ENCODE results near the gene ACTN2.

ACTN2 gene

DNA sequence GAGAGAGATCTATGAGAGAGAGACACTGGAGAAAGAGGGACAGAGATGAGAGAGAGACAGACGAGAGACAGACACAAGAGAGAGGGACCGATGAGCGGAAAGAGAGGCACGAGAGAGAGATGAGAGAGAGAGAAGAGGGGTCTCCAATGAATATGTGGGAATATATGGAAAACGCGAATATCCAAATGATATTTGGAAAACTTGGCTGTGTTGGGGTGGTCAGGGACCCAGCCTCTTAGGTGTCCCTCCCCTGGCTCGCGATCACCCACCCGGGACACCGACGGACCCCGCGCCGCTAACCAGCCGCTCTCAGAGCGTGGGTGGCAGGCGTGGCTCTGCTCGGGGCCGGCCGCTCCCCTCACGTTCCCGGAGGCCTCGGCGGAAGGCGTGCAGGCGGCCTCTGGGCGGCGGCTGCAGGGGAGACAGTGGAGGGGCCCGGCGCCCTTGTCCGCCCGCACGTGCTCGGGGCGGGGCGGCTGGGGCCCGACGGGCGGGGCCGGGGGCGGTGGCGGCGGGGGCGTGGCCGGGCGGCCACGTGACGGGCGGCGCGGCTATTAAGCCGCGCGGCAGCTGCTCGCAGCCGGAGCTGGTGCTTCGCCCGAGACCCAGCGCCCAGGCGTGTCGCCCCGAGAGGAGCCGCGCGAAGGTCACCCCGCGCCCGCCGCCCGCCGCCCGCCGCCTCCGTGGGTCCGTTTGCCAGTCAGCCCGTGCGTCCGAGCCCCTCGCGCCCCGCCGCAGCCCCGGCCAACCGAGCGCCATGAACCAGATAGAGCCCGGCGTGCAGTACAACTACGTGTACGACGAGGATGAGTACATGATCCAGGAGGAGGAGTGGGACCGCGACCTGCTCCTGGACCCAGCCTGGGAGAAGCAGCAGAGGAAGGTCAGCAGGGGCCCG, at the start of gene ACTN2 (continued):
- no peak for TF ChIP-seq ZNF571 (tag by site-specific recombination; IDR thresholded peaks at IDR 0.05)
- TF ChIP-seq ZNF37A (tag by site-specific recombination; IDR thresholded peaks at IDR 0.05), result no peak
- no peak for TF ChIP-seq ZNF664 (tag by site-specific recombination; IDR thresholded peaks at IDR 0.05)
- no peak for TF ChIP-seq OSR2 (tag by site-specific recombination; IDR thresholded peaks at IDR 0.05)
- no peak for TF ChIP-seq ZNF514 (tag by site-specific recombination; IDR thresholded peaks at IDR 0.05)
- TF ChIP-seq, protein P1, sequence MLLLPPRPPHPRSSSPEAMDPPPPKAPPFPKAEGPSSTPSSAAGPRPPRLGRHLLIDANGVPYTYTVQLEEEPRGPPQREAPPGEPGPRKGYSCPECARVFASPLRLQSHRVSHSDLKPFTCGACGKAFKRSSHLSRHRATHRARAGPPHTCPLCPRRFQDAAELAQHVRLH (tag by site-specific recombination; IDR thresholded peaks at IDR 0.05), result peak; percentile 8; the same call in 1 of the 2 replicates
- peak; percentile 70 for TF ChIP-seq ZXDB (tag by site-specific recombination; IDR thresholded peaks at IDR 0.05)
- no peak for TF ChIP-seq ZNF621 (tag by site-specific recombination; IDR thresholded peaks at IDR 0.05)
- no peak for TF ChIP-seq ZNF302 (tag by site-specific recombination; IDR thresholded peaks at IDR 0.05; ENCODE audit: low read depth)
- no peak; the same call in 1 of the 2 replicates for TF ChIP-seq YY1 (tag by site-specific recombination; IDR thresholded peaks at IDR 0.05)
- TF ChIP-seq AEBP2 (tag by site-specific recombination; IDR thresholded peaks at IDR 0.05; ENCODE audit: borderline replicate concordance), result no peak
- TF ChIP-seq ZNF837 (tag by site-specific recombination; IDR thresholded peaks at IDR 0.05), result no peak
- TF ChIP-seq ZNF558 (tag by site-specific recombination; IDR thresholded peaks at IDR 0.05), result no peak
- TF ChIP-seq ZNF221 (tag by site-specific recombination; IDR thresholded peaks at IDR 0.05; ENCODE audit: borderline replicate concordance), result no peak
- no peak for TF ChIP-seq ZNF138 (tag by site-specific recombination; IDR thresholded peaks at IDR 0.05; ENCODE audit: borderline replicate concordance)
- TF ChIP-seq ZNF433 (tag by site-specific recombination; IDR thresholded peaks at IDR 0.05; ENCODE audit: low read depth), result no peak
- TF ChIP-seq MEIS1 (CRISPR knock-in tag; IDR thresholded peaks at IDR 0.05; ENCODE audit: borderline replicate concordance), result no peak
- TF ChIP-seq GLI4 (tag by site-specific recombination; IDR thresholded peaks at IDR 0.05), result no peak
- TF ChIP-seq ZBTB8A (tag by site-specific recombination; IDR thresholded peaks at IDR 0.05), result peak; percentile 96
- no peak for TF ChIP-seq GLI2 (tag by site-specific recombination; IDR thresholded peaks at IDR 0.05; ENCODE audit: borderline replicate concordance, low read depth)
- no peak for TF ChIP-seq KLF17 (tag by site-specific recombination; IDR thresholded peaks at IDR 0.05)
- no peak for TF ChIP-seq ZNF529 (tag by site-specific recombination; IDR thresholded peaks at IDR 0.05; ENCODE audit: insufficient replicate concordance)
- TF ChIP-seq GLIS2 (tag by site-specific recombination; IDR thresholded peaks at IDR 0.05), result peak; percentile 93
- no peak for TF ChIP-seq ZNF16 (tag by site-specific recombination; IDR thresholded peaks at IDR 0.05; ENCODE audit: low read depth)
- TF ChIP-seq ZNF623 (tag by site-specific recombination; IDR thresholded peaks at IDR 0.05), result no peak
- TF ChIP-seq, protein P2, sequence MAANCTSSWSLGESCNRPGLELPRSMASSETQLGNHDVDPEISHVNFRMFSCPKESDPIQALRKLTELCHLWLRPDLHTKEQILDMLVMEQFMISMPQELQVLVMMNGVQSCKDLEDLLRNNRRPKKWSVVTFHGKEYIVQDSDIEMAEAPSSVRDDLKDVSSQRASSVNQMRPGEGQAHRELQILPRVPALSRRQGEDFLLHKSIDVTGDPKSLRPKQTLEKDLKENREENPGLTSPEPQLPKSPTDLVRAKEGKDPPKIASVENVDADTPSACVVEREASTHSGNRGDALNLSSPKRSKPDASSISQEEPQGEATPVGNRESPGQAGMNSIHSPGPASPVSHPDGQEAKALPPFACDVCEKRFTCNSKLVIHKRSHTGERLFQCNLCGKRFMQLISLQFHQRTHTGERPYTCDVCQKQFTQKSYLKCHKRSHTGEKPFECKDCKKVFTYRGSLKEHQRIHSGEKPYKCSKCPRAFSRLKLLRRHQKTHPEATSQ (tag by site-specific recombination; IDR thresholded peaks at IDR 0.05), result 0 out of 2 replicates have a peak, but pooled peaks have one; percentile 29
- 0 out of 2 replicates have a peak, but pooled peaks have one; percentile 48 for TF ChIP-seq ZNF175 (tag by site-specific recombination; IDR thresholded peaks at IDR 0.05)
- no peak for TF ChIP-seq ZNF140 (tag by site-specific recombination; IDR thresholded peaks at IDR 0.05)
- TF ChIP-seq PRDM1 (tag by site-specific recombination; IDR thresholded peaks at IDR 0.05), result no peak
- no peak for TF ChIP-seq ZNF645 (tag by site-specific recombination; IDR thresholded peaks at IDR 0.05)
- no peak for TF ChIP-seq ZIC2 (tag by site-specific recombination; IDR thresholded peaks at IDR 0.05)
- TF ChIP-seq ZNF792 (tag by site-specific recombination; IDR thresholded peaks at IDR 0.05), result 0 out of 2 replicates have a peak, but pooled peaks have one; percentile 22
- TF ChIP-seq ZNF596 (tag by site-specific recombination; IDR thresholded peaks at IDR 0.05), result peak; percentile 76; the same call in 1 of the 2 replicates
- TF ChIP-seq HOXC10 (CRISPR knock-in tag; IDR thresholded peaks at IDR 0.05), result no peak
- TF ChIP-seq ZNF19 (tag by site-specific recombination; IDR thresholded peaks at IDR 0.05; ENCODE audit: low read depth), result no peak
- no peak for TF ChIP-seq ZNF350 (tag by site-specific recombination; IDR thresholded peaks at IDR 0.05)
